NCI-H460 (cell line): ENCODE data around the gene LRRTM4. TPM values are rescaled to one million over a fixed set of nuclear protein-coding genes. Genes with fewer than 3 reads are reported as not detected.

Experiments used
- DNase-seq: peaks from one replicate; pipeline ENCODE4 v3.0.0-alpha.2; 2016; ENCODE audit warnings: low read depth; ENCODE audit errors: extremely low read depth
- total RNA-seq: library from RNA; depleted of rRNA; stranded (reverse); fragments of >200 nt; shearing (Covaris generic); gene quantifications from 2 replicates; pipeline ENCODE4 v1.2.3, GENCODE V29; 2014

Gene LRRTM4
- total RNA-seq, 1 experiment from 2014 or later, result 0.05 TPM

DNA sequence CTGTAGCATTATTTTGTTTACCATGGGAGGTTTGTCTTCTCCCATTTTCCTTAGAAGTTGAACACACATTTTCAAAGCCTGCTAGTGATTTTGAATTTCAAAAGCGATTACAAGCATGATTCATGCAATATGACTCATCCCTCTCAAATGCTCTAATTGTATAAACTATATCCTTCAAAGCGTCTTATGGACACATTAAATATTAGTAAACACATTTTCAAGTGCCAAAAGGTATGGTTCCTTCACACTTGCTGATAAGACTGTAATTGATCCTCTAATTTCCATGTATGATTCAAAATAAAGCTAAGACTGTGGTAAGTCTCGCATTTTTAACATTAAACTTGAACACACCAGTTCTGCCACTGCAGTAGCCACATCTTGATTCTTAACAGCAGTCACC lies 512.9 kb downstream of the LRRTM4 start:
- DNase-seq, result peak; percentile 28

DNA sequence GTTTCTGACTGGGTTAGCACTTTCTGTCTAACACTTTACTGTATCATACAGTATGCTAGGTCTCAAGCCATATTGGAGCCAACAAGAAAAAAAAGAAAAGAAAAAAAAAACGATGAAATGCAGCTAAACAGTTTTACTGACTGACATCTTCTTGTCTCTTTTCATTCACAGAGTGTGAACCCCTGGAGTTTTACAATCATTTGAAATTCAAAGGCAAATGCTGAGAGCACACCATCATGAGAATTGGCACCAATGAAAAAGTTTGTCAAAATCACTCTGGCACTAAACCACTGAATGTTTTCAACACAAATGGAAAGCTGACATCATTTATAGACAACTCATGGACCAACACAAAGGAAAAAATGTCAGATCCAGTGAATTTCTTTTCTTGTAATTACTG lies 513.3 kb downstream of the LRRTM4 start:
- DNase-seq, result no peak

DNA sequence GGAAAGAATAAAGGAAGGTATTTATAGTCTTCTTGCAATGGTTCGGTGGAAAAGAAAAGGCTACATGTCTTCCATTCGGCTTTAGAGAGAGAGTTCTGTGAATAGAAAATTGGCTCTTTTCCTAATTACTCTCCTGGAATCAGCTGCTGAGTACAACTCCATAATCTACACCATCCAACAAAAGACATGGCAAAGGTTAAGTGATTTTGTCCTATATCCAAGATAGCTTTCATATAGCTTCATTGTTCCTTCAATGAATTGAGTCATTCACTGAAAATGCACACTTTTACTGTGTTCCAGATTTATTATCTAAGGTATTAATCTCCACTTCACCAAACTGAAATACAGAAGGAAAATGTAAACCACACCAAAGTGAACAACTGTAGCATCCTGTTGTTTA lies 514.5 kb downstream of the LRRTM4 start:
- no peak for DNase-seq

DNA sequence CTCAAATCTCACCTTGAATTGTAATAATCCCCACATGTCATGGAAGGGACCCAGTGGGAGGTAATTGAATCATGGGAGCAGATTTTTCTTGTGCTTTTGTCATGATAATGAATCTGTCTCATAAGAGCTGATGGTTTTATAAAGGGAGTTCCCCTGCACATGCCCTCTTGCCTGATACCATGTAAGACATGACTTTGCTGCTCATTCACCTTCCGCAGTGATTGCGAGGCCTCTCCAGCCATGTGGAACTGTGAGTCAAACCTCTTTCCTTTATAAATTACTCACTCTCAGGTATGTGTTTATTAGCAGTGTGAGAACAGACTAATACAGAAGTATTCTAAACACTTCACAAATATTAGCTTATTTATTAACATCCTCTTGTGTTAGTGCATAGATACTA lies 516.7 kb downstream of the LRRTM4 start:
- no peak for DNase-seq

DNA sequence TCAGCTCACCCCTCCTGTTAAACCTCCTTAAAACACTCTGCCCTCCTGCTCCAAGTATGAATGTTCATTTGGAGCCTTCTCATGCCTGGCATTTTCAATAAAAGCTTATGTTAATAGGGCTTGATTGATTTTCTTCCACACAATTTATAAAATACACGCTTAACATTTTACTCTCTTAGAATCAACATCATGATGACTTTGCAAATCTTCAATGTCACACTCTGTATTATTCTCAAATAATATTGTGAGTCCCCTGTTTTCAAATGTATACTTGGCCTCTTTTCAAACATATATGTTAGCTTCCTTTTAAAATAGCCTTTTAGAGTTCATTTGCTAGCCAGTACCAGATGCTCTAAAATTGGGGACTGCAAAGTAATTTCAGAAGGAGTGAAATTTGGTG lies 520.3 kb downstream of the LRRTM4 start:
- DNase-seq, result no peak

DNA sequence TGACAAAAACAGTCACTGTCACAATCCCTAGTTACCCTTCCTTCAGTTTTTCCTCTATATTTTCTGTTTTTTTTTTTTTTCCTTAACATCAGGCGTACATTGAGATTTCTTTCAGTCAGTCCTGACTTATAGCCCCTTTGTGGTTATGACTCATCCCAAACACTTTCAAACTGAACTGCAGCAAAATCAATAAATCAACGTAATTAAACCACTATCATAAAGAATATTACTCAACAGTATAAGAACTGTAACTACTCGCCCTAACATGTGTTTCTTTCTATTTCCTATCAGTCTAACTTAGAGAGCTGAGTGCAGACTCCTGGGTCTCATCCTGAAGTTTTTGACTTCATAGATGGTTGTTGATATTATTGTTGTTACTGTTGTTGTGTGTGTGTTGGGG lies 523.5 kb downstream of the LRRTM4 start:
- no peak for DNase-seq

DNA sequence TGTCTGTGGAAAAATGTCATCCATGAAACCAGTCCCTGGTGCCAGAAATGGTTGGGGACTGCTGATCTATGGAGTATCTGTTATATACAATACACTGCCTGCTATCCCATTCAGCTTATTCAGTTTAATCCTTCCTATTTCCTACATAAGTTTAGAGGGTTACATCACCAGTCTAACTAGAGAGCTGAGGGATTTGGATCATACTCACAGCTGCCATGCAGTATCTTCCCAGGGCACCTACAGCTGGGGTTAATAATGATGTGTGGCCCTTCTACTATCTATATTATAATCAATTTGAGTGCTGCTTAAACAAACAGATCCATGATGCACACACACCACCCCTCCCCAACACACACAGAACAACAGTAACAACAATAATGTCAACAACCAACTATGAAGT lies 524.0 kb downstream of the LRRTM4 start:
- DNase-seq, result no peak

DNA sequence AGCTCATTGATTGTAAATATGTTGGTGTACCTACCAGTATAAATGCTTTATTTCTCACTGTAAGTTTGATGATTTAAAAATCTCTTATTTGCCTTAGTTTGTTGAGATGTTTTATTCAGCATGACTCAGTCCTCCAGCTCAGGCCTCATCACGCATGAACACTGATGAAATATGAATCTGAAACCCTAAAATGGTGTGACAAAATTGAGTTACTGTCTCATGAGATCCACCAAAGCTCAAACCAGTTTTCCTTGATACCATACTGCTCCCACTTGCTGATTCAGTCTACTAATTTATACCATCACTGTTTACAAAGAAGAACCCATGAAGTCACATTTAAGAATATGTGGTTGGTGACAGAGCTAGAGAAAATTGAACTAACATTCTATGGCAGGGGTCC lies 524.9 kb downstream of the LRRTM4 start:
- DNase-seq, result no peak

DNA sequence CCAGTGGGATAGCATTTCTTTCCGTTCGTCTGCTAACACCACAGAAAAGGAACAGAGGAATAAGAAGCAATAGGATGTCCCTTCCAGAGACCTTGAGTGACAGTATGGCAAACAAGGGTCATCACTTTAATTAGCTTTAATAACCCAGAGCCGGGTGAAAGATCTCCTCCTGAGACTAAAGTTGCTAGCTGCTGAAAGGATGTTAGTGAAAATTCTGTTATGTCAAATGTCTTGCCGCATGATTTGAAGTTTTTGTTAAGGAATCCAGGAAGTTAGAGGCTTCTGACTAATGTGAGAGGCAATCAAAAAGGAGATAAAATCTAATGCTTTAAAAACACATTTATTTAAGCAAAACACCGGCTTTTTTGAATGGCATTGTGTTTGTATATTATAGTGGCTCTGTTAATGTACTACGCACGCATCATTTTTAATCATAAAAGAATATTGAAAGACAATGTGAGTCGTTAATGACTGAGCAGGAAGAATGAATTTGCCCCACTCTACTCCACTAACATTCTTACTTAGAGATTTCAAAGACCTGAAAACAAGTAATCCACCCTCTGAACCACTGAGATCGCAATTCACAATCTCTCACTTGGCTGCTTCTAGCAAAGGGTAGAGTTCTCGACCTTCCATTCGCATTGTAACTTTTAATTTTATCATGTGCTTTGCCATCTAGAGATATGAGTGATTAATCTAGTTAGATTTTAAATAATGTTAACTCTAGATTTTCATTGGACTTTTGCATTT lies 536.6 kb downstream of the LRRTM4 start:
- no peak for DNase-seq

DNA sequence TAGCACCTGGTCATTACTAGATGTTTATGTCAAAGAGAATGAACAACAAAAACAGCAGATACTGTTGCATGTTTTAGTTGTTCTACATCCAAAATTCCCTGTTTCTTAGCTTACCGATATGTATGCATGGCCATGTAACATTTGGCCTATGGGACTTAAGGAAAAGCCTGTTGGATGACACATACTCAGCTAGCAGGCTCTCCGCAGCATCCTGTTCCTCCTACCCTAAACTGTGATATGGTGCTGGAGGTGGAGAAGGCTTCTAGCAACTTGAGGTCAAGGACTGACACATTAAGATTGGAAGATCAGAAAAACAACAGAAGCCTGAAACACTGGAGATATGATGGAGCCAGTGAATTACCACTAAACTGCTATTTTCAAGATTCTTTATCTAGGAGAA lies 537.8 kb downstream of the LRRTM4 start:
- no peak for DNase-seq

DNA sequence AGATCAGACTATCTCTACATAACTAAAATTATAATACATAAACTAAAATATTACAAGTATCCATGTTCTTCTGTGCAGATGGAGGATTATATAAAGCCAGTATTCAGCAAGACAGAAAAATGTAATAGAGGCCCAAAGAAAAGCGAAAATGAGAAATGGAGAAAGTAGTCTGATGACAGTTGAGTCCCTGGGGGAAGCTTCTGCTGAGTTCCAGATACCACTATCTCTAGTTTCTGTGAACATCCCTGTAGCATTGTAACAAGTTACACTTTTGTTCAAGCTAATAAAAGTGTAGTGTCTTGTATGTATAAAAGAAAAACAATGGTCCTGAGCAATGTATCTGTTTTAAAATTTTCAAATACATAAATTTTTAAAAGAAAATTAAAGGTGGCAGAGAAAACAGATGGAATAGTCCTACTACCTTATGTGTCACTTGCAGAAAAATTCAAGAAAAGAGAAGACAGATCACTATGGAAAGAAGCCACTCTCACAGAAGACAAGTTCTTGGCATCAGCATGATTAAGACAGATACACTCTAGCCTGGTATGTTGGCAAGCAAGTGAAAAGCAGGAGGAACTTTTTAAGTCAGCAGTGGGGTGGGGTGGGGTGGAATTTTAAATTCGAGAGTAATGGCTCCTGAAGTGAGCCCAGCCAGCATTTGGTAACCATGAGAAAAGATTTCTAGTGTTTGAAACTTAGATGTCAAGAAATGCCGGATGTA lies 541.9 kb downstream of the LRRTM4 start:
- no peak for DNase-seq

DNA sequence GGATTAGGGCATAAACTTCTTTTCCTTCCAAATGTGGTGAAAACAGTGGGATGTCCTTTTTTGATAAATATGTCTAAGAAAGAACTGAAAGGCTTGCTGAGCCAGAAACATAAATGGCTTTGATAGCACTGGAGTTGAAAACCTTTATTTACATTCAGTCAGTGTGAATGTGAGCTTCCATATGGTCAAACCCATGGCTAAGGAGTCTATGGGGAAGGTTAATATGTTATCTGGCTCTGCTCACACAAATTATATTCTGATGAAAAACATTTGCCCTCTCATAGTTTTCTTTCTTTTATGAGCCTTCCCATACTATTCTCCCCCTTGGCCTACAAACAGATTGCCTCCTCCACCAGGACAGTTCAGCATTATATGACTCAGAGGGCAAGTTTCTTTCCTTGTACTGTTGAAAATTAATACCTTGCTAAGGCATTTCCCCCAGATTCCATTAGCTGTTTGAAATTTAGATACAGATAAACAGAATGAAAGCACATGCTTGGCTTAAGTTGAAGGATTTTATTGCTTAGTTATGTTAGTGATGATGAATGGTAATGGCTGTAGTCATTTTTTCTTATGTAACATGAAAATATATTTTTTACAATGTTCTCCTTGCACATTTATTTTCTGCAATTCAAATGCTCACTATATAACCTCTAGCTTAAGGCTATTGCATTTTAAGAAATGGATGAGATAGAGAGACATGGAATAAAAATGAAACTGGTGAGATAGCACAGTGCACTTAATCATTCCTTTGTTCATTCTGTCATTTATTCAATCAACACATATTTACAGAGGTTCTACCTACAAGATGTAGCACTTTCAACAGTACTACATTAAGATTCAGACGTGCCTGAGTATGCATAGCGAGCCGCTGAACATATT lies 544.1 kb downstream of the LRRTM4 start:
- no peak for DNase-seq

DNA sequence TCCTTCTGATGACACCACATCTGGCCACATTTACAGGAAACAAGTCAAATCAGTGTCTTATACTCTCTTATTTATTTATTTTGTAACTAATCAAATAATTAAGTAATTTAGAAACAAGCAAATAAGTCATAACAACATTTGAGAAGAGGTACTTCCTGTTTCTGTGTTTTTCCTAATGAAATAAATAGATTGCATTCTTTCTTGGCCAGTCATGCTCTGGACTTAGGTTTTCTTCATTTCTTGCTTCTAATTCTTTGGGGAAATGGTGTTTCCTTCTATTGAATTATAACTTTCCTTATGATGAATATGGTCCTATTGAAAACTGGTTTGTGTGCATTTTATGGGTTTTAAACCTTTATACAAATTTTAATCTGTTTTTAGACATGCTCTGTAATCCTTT lies 546.4 kb downstream of the LRRTM4 start:
- DNase-seq, result no peak

DNA sequence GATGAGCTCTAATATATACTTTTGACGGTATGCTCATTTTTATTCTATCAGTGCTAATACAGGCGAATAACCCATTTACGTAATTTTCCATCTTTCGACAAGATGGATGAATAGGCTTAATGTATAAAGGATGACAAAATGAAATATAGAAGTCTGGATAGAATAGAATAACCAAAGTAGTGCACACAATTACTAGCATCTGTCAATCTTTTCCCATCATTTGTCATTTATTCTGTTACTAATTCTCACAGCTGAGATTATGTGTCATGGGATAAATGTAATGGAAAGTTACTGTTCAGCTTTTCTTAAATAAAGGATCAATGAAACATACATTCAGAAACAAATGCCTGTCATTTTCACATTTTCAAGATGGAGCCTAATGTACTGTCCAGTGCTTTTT lies 548.6 kb downstream of the LRRTM4 start:
- no peak for DNase-seq

DNA sequence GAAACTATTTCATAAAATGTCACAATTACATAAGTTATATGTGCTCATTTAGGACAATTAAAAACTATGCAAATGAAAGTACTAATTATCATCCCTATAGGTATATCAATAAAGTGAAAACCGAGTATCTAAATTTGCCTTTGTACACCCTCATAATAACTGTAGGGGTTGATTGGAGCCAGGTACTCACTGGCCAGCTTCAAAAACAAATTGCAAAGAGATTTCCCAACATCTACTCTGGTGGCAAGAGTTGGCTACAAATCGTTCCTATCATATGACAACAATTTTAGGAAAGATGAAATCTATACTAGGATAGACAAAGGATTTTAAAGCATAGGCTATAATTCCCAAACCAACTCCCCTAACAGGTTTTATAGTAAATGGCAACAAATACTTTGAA lies 556.4 kb downstream of the LRRTM4 start:
- no peak for DNase-seq

DNA sequence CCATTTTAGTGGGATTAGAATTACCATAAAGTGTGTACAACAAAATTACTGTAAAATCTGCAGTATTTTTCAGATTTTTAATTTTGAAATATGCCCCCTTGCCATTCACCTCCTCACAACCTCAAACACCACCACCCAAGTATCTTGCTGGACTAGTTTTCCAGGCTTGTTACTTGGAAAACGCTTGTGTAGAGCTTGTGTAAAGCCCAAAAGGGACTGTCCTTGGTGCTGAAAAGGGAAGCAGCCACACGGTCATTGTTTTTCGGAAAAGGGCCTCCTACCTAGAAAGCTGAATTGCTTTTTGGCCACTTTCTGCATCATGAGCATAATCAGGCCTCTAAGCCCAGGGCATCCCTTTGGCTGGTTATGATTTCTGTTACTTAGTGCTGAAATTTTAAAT lies 563.4 kb downstream of the LRRTM4 start:
- DNase-seq, result peak; percentile 30

DNA sequence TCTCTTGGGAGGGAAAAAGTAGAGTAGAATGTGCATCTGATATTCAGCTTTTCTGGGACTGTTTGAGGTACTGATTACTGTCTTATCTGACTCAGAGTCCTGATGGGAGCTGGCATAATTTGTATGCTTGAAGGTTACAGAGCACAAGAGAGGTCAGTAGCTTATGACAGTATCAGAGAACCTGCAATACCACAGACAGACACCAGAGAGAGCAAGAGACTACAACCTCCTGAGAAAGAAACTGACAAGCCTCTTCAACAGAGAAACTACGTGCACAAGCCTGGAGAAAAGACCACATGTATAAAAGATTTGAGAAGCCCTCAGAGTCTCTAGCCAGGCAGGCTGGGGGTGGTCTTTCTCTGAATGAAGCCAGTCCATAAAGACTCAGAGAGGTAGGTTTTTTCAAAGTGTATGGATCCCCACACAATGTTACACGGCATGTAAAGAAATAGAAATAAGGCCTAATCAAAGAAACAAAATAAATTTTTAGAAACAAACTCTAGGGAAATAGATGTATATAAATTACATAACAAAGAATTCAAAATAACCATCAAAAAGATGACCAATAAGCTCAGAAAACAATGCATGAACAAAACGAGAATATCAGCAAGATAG lies 568.3 kb downstream of the LRRTM4 start:
- DNase-seq, result peak; percentile 71

DNA sequence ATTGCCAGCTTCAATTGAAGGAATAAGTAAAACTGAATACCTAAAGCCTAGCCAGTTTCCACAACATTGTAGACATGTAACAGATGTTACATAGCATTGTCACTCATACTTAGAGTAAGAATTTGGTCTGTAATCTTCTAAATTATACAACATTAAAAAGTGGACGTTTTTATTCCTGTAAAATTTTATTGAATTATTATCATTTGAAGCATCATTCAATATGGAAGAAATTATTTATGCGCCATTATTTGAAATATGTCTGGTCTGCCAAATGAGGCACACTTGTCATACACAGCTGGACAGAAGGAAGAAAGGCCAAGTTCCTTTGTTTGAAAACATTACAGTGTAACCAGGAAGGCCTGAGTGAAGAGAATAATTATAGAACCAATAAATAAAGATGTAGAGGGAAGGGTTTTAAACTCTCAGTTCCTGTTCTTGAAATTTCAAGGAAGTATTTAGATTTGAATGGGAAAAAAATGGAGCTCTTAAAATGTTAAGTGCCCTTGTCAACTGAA lies 575.5 kb downstream of the LRRTM4 start:
- DNase-seq, result no peak

DNA sequence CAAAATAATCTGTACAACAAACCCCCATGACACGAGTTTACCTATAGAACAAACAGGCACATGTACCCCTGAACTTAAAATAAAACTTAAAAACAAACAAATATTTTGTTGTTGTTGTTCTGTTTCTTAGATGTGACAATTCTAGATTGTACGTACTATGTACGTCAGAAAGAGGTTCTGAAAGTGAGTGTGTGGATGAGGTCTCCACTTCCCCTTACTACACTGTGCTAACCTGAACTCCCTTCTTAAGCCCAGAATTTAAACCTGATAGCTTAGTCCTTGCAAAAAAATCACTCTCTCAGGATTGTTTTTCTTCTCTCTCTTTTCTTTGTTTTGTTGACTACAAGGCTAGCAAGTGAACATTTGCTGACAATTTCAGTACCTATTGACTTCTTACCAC lies 581.6 kb downstream of the LRRTM4 start:
- no peak for DNase-seq

DNA sequence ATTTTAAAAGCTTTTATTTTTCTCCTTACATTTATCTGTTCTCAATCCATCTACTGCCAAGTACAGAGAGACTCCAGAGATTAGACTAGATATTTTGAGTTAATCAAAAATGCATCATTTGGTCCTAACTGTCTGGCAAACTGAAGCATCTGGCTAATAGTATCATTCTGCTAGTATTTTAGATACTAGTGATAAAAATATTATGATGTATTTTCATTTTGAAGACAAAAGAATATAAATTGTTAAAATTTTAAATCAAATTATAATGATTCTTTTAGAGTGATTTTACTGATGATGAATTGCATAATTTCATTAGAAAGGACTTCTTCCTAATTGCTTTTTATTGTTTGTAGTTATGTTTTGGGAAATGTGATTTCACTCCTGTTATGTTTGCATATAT lies 584.0 kb downstream of the LRRTM4 start:
- DNase-seq, result no peak

DNA sequence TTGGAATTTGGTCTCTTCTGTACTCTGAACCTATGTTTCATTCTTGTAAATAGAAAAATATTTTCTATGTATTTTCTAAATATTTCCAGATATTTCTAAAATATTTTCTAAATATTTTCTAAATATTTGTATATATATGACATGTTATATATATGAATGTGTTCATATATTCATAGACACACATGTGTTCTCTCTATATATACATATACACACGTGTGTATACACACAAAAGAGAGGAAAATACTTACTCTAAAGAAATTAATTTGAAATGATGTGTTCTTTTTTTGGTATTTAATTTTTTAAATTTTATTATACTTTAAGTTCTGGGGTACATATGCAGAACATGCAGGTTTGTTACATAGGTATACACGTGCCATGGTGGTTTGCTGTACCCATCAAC lies 589.6 kb downstream of the LRRTM4 start:
- DNase-seq, result no peak
